GM21619 (cell line): ENCODE data around the gene DCAF11.

ENCODE experiments used
- ATAC-seq: cut with Tn5 transposase; IDR thresholded peaks from one replicate; pipeline ENCODE4 v1.9.1; 2021; ENCODE audit not compliant: unreplicated experiment

DCAF11 gene

DNA sequence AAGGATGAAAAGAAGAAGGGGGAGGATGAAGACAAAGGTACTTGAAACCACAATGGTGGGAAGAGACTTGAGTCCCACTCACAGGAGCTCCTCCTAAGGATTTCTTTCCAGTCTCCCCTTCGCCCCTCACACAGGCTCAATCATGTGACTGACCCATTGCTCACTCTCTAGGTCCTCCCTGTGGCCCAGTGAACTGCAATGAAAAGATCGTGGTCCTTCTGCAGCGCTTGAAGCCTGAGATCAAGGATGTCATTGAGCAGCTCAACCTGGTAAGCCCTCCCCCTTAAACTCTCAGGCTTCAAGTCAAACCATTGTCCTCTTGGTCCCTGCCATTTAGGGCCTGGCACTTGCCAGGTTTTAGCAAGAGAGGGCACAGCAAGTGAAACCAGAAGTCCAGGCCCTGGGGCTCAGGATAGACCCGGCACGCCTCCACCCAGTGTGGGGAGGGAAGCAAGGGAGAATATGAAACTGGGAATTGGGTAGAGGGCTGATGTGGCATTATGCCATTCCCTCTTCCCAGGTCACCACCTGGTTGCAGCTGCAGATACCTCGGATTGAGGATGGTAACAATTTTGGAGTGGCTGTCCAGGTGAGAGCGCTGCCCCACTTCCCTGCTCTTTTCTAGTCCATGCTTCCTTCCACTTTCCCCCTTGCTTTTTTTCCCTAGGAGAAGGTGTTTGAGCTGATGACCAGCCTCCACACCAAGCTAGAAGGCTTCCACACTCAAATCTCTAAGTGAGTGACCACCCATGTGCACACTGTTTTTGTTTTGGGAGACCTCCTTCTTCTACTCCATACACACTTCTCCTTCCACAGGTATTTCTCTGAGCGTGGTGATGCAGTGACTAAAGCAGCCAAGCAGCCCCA, 23.2 kb downstream of the DCAF11 start:
- no peak for ATAC-seq

DNA sequence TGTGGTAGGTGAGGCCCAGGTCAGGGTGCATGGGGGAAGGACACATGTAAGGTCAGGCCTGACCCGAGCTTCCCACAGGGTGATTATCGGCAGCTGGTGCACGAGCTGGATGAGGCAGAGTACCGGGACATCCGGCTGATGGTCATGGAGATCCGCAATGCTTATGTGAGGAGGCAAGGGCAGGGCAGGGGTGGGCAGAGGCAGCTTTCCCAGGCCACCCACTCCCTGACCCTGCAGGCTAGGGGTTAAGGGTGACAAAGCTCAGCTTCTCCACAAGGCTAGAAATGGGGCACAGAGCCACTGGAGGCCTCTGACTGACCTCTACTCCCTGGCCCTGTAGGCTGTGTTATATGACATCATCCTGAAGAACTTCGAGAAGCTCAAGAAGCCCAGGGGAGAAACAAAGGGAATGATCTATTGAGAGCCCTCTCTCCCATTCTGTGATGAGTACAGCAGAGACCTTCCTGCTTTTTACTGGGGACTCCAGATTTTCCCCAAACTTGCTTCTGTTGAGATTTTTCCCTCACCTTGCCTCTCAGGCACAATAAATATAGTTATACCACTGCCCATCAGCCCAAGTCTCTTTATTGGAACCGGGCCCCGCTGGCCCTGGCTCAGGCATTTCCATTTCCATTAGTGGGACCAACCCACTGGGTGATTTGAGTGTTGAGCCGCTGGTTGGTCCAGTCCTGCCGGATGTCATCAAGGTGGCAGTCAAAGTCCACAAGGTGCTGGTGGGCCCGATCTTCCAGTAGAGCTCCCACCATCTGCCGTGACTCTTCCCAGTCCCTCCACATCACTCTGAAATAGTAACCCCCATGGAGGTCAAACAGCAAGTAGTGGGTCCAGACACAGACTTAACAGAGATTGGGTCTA, 24.1 kb downstream of the DCAF11 start:
- ATAC-seq = no peak

DNA sequence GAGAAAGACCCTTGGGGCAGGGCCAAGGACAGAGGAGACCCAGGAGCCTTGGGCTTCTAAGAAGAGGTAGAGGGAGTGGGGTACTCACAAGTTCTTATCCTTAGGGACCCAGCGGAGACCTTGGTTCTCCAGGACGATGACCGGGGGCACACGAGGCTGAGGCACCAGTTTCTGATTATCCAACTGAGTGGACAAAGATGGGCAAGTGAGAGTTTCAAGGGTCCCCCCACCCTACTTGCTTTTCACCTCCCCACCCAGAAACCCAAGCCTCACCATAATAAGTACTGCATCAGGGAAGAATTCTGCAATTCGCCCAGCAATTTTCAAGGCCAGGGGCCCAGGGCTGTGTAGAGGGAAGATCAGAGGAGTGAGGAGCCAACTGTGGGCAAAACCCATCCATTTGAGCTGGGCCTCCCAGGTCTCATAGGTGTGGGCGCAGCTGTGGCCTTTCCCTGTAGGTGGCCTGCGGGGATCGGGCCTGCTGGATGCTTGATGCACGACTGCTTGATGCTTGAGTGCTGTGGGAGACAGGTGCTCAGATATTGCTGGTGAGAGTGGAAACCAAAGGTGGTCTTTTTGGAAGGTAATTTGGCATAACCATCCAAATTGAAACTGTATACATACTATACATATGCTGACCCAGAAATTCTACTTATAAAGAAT, 24.8 kb downstream of the DCAF11 start:
- no peak for ATAC-seq

DNA sequence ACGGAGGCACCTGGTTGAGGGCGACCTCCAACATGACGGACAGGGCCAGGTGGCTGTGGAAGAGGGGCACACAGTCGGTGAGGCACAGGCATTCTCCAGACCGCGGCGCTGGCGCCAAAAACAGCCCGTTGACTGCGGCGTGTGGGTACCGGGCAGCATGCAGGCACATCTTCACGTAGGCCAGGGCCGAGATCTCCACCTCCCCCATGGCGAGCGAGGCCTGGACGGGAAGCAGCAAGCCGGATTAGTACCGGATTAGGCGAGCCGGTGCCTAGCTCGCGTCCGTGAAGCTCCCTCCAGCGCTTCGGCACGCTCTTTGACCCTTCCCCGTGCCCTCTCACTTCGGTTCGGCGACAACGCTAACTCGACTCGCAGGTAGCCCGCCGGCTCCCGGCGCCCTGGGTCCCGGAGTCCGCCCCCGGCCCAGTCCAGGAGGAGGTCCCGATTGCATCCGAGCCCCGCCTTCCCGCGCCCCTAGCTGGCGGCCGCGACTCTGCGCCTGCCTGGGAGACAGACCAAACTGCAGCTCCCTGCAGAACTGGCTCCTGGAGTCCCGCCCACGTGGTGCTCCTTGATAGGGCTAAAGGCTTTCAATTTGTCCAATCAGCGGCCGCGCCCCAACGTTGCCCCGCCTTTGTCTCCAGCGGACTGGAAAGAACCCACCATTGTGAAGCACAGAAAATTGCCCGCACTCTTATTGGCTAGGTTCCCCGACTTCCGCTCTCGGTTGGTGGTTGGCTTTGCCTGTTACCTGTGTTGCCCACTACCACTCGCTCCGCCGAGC, 26.7 kb downstream of the DCAF11 start, which contains the start of gene EMC9:
TSS of gene EMC9 (minus strand) at position 495 of the 784 bp plus-strand sequence. CDS start at position 208, 287 bp downstream.
- peak; percentile 80 for ATAC-seq

DNA sequence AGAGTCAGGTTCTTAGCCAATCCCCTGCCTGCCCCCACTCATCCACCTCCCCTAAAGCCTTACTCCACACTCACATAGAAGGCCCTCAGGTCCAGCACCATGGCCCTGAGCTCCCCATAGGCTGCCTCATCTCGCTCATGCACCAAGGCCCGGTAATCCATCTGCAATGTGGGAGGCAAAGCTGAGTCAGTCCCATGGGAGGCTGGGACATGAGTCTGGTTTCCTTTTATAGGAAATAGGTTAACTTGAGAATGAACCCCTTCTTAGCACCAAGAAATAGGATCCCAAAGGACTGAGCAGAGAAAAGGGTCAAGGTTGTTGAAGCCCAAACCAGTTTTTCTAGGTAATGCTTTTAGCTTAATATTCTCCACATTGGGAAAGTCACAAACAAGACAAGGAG, 28.9 kb downstream of the DCAF11 start:
- no peak for ATAC-seq

DNA sequence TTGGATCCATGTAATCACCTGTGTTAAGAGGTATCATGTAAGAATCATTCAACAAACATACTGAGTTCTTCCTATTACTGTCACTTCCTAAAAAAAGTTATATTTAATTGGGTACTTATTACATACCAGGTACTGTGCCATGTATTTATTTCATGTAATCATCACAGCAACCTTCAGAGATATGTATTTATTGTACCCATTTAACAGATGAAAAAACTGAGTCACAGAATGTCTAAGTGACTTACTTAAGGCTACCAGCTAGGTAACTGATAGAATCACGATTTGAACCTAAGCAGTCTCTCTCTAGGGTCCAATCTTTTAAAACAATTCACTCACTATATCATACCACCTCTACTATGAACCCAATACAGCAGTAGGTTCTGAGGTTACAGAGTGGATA, 29.9 kb downstream of the DCAF11 start:
- no peak for ATAC-seq

DNA sequence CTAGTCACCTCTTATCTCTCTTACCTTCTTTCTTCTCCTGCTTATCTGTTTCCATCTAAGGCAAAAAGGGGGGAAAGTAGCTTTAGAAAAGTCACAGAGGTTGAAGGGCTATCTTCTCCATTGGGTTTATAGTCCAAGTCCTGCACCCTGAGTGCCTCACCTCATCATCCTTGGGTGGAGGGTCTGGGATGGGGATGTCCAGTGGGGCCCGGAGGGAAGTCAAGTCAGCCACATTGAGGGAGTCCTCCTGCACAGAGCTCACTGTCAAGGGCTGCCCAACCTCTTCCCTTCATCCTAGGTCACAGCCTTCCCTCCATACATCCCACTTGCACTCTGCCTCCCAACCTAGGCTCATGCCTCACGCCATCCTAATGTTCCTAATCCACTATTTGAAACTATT, 30.6 kb downstream of the DCAF11 start:
- ATAC-seq = no peak

DNA sequence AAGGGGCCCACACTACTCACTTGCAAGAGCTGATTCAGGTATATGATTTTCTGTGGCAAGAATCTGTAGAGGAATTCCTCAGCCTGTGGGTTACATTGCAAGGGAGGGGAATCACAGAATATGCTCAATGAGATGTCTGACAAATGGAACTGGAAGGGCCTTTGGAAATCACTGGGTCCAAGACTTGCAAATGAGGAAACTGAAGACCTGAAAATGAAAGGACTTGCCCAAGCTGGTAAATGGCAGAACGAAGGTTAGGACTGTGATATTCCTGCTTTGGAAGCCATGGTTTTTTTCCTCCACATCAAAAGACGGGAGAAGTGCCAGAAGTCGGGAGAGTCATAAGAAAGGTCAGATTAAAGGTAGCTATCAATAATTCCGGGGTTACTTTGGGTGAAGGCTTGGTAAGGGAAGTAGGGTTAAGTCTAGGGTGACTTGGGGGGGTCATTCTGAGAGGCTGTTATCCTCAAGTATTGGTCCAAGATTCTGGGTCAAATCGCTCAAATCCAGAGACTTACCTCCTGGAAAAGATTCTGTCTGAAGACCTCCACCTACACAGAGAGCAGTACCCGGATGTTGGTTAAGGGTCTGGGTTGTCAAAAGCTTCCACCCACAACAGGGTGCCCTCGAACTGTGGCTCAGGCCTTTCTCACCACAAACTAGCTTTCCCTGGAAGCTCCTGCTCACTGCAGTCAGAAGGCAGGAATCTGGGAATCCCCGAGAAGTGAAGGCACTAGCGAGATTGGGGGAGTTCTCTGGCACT, 31.3 kb downstream of the DCAF11 start:
- no peak for ATAC-seq

DNA sequence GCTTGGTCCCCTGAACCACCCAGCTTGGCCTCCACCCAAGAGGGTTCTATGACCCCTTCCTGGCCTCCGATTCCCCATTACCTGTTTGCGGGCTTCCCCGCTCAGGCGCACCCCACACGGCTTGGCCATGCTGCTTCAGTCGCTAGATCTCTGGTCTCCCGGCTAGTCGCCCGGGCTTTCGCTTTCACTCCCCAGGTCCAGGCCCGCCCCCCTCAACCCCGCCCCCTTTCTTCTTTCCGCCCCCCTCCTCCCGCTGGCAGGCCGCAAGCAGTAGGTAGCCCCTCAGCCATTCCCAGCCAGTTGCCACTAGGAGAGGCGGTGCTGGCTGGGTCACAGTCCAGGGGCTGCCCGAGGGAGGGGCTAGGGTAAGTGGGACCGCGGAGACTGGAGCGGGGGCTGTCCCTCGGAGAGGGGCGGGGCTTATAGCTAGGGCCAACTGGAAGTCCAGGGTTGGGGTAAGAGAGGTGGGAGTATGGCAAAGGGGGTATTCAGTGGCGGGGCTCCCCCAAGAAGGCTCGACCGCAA, 31.9 kb downstream of the DCAF11 start, which contains the start of gene PSME2:
TSS of gene PSME2 (minus strand) at position 158 of the 525 bp plus-strand sequence. CDS start at position 129, 29 bp downstream.
- peak; percentile 63 for ATAC-seq

DNA sequence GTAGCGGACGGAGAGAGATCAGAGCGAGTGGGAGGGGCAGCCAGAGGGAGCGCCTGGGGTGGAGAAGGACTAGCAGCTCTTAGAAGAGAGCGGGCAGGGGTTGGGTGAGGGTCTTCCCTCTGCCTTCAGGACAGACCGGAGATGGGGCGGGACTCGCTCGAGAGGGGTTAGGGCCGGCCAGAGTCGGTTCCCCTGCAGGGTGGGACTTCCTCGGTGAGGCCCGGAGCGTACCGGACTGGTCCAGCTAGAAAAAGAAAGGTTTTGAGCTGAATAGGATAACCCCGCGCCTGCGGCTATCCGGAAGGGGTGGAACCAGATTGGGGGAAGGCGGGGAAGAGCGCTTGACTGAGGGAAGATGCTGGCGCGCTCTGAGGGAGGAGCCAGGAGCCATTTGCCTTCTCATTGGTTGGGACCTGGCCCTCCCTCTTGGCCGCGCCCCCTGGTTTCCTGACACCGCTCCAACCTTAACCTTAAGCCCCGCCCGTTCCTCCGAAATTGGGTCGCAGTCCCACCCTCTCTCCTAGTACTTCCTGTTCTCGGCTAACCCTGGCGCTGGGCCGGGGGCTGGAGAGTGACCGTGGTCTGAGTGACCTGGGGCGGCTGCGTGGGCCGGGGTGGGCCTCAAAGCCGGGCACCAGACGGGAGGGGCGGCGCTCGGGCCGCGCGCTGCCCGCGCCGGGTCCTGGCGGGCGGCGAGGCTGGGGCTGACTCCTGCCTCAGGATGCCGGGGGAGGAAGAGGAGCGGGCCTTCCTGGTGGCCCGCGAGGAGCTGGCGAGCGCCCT, 32.6 kb downstream of the DCAF11 start, which contains the start of gene RNF31:
TSS of gene RNF31 (plus strand) at position 521 of the 783 bp plus-strand sequence. CDS start at position 722, 201 bp downstream.
- ATAC-seq = peak; percentile 72

DNA sequence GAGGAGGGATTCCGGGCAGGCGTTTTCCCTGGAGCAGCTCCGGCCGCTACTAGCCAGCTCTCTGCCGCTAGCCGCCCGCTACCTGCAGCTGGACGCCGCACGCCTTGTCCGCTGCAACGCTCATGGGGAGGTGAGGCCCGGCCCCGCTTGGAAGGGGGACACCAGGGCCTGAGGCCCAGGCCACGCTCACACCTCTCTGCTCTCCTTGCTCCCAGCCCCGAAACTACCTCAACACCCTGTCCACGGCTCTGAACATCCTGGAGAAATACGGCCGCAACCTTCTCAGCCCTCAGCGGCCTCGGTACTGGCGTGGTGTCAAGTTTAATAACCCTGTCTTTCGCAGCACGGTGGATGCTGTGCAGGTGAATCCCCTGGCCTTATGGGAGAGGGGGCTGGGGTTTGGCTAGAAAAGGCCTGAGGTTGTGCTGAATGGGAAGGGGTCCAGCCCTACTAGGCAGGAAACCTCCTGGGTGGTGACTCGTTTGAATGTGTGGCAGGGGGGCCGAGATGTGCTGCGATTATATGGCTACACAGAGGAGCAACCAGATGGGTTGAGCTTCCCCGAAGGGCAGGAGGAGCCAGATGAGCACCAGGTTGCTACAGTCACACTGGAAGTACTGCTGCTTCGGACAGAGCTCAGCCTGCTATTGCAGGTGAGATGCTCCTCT, 33.3 kb downstream of the DCAF11 start:
- ATAC-seq = no peak

DNA sequence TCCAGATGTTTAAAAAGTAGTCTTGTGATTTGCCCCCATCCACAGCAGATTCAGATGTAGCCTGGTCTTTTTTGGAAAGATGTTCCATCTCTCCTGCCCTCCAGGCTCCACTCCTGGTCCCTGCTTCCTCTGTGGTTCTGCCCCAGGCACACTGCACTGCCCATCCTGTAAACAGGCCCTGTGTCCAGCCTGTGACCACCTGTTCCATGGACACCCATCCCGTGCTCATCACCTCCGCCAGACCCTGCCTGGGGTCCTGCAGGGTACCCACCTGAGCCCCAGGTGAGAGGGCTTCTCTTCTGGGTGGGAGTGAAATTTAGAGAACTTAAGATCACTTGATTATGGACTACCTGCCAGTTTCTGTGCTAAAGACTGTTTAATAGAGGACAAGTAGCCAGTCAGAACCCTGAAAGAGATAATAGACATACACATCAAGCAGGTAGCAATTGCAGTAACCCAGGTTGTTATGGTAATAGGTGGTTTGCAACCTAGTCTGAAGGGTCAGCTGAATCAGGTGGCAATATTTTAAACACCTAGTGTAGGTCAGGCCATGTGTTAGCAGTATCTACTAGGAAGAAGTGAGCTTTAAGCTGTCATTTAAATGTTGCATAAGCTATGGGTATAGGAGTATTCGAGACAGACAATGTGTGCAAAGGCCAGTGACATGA, 34.9 kb downstream of the DCAF11 start:
- no peak for ATAC-seq

DNA sequence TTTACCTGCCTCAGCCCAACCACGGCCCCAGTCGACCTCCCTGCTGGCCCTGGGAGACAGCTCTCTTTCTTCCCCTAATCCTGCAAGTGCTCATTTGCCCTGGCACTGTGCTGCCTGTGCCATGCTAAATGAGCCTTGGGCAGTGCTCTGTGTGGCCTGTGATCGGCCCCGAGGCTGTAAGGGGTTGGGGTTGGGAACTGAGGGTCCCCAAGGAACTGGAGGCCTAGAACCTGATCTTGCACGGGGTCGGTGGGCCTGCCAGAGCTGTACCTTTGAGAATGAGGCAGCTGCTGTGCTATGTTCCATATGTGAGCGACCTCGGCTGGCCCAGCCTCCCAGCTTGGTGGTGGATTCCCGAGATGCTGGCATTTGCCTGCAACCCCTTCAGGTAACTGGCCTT, 35.5 kb downstream of the DCAF11 start:
- no peak for ATAC-seq

DNA sequence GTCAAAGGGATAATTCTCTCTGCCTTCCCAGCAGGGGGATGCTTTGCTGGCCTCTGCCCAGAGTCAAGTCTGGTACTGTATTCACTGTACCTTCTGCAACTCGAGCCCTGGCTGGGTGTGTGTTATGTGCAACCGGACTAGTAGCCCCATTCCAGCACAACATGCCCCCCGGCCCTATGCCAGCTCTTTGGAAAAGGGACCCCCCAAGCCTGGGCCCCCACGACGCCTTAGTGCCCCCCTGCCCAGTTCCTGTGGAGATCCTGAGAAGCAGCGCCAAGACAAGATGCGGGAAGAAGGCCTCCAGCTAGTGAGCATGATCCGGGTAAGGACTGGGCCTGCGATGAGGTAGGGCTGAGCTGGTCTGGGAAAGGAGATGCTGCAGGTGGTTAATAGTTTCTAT, 36.0 kb downstream of the DCAF11 start:
- ATAC-seq = no peak

DNA sequence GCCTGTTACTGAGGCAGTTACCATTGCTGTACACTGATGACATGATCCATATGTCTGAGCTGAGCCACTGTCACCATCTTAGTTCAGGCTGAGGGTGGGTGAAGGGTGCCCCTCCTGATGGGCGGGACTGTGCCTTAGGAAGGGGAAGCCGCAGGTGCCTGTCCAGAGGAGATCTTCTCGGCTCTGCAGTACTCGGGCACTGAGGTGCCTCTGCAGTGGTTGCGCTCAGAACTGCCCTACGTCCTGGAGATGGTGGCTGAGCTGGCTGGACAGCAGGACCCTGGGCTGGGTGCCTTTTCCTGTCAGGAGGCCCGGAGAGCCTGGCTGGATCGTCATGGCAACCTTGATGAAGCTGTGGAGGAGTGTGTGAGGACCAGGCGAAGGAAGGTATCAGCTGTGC, 36.4 kb downstream of the DCAF11 start:
- no peak for ATAC-seq

DNA sequence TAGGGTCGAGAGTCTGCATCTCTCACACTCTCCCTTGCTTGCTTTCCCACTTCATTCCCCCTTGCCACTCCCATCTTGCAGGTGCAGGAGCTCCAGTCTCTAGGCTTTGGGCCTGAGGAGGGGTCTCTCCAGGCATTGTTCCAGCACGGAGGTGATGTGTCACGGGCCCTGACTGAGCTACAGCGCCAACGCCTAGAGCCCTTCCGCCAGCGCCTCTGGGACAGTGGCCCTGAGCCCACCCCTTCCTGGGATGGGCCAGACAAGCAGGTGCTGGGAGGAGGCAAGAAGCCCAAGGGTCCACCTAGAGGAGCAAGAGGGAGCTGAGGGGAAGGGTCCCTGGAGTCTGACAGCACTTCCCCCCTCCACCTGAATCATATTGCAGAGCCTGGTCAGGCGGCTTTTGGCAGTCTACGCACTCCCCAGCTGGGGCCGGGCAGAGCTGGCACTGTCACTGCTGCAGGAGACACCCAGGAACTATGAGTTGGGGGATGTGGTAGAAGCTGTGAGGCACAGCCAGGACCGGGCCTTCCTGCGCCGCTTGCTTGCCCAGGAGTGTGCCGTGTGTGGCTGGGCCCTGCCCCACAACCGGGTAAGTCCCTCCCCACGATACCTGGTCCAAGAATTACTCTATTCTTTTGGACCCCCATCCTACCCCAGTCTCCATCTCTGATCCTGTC, 37.0 kb downstream of the DCAF11 start:
- no peak for ATAC-seq

DNA sequence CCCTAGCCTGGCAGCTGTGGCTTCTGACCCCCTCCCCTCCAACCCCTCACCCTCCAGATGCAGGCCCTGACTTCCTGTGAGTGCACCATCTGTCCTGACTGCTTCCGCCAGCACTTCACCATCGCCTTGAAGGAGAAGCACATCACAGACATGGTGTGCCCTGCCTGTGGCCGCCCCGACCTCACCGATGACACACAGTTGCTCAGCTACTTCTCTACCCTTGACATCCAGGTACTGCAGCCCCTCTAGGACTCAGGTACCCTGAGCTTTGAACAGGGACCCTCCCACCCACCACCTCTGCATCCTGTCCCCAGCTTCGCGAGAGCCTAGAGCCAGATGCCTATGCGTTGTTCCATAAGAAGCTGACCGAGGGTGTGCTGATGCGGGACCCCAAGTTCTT, 40.5 kb downstream of the DCAF11 start:
- no peak for ATAC-seq
